Common myeloid progenitor, CD34-positive (primary cell): ENCODE measurements around the gene SOCS4.
A peak's percentile ranks its signal among the peaks of the same experiment; 100 is the strongest.
"Not testable (repeated sequence)": the region's sequence is repeated elsewhere in the genome, so short reads cannot be mapped to it uniquely, and the experiment has no call there.

Experiments
- CTCF ChIA-PET: fragments of 350-600 bp; sonication (Branson Sonifier 250); formaldehyde crosslinking; loops from one replicate; lab custom pipeline; 2021; ENCODE audit warnings: antibody characterized with exemption; lab: Charles Lee
- POLR2A ChIA-PET: fragments of 350-600 bp; sonication (Branson Sonifier 250); formaldehyde crosslinking; loops from one replicate; lab custom pipeline; 2021; ENCODE audit warnings: antibody characterized with exemption; lab: Charles Lee
- DNase-seq, 3 donors: peaks; one replicate each; pipeline versions ENCODE4 v3.0.0 to v3.0.0-alpha.2; 2013
- H3K27ac ChIP-seq, 2 experiments: 1 replicate in 1 of 2; 2 replicates in 1 of 2; pipeline ENCODE4 v1.7.0; 2013; ENCODE audit warnings: inconsistent platforms in 2 of 2, low read length in 2 of 2, mild to moderate bottlenecking in 2 of 2, low read depth in 1 of 2, moderate library complexity in 1 of 2; ENCODE audit not compliant: severe bottlenecking in 2 of 2, insufficient read depth in 1 of 2, poor library complexity in 1 of 2
- H3K27me3 ChIP-seq, 5 experiments: replicated peaks in 2 of 5; 1 replicate in 3 of 5; 2 replicates in 2 of 5; pipeline versions ENCODE4 v1.6.1 to v1.7.0; 2013; ENCODE audit warnings: low read length in 4 of 5, mild to moderate bottlenecking in 2 of 5, moderate library complexity in 2 of 5, inconsistent platforms in 1 of 5; ENCODE audit not compliant: insufficient read depth in 5 of 5, control insufficient read depth in 4 of 5
- H3K36me3 ChIP-seq, 4 experiments: 1 replicate in 2 of 4; 2 replicates in 2 of 4; pipeline versions ENCODE4 v1.6.1 to v1.7.0; 2013; ENCODE audit warnings: low read length in 3 of 4, control low read depth in 1 of 4, mild to moderate bottlenecking in 1 of 4; ENCODE audit not compliant: control insufficient read depth in 4 of 4, insufficient read depth in 4 of 4
- H3K4me1 ChIP-seq, 4 experiments: 1 replicate in 3 of 4; 2 replicates in 1 of 4; pipeline versions ENCODE4 v1.6.1 to v1.7.1; 2013; ENCODE audit warnings: low read length in 3 of 4, mild to moderate bottlenecking in 3 of 4, control low read depth in 1 of 4, inconsistent platforms in 1 of 4, moderate library complexity in 1 of 4; ENCODE audit not compliant: control insufficient read depth in 4 of 4, insufficient read depth in 4 of 4; ENCODE audit errors: control extremely low read depth in 1 of 4
- H3K4me3 ChIP-seq, 7 experiments: 1 replicate in 4 of 7; 2 replicates in 3 of 7; pipeline versions ENCODE4 v1.5.1 to v1.7.0; 2013; ENCODE audit warnings: mild to moderate bottlenecking in 7 of 7, low read length in 6 of 7, moderate library complexity in 6 of 7, inconsistent platforms in 2 of 7, low read depth in 2 of 7, control low read depth in 1 of 7; ENCODE audit not compliant: insufficient read depth in 4 of 7, control insufficient read depth in 1 of 7; ENCODE audit errors: extremely low read depth in 1 of 7
- H3K9me3 ChIP-seq, 5 experiments: 1 replicate in 4 of 5; 2 replicates in 1 of 5; pipeline versions ENCODE4 v1.6.1 to v1.7.1; 2013; ENCODE audit warnings: low read length in 4 of 5, mild to moderate bottlenecking in 2 of 5, inconsistent platforms in 1 of 5, low read depth in 1 of 5, moderate library complexity in 1 of 5; ENCODE audit not compliant: control insufficient read depth in 4 of 5, insufficient read depth in 2 of 5; ENCODE audit errors: control extremely low read depth in 1 of 5
- WGBS: methylation state at CpG from one replicate; pipeline ENCODE4 v1.1.5; 2013; ENCODE audit not compliant: insufficient coverage; 5-methylcytosine and 5-hydroxymethylcytosine counted together

SOCS4 gene

GRCh38 chr14:55028476-55028875 is 1.4 kb downstream of the SOCS4 start:
- no peak for DNase-seq
- no peaks in the 10 kb centered on the region for H3K9me3 ChIP-seq
- H3K36me3 ChIP-seq, result peaks cover 0 to 3% (median 1%) of the 10 kb centered on the region in 4 experiments
- ChIA-PET CTCF (interaction anchor here (3.8 kb wide), 1 partner anchor 23 kb away, joined by 19 read pairs; the partner anchor contains the start of gene MAPK1IP1L), POLR2A (interaction anchor here (0.6 kb wide), 1 partner anchor 19 kb away, joined by 4 read pairs; no protein-coding TSS in a partner anchor)
- peaks cover 16 to 39% (median 28%) of the 10 kb centered on the region in 4 experiments for H3K4me1 ChIP-seq
- no peaks in the 10 kb centered on the region for H3K27me3 ChIP-seq
- peak overlapping the region in 3 of 7 experiments; percentile 92 to 99 (median 94) for H3K4me3 ChIP-seq
- H3K27ac ChIP-seq, result no peak overlapping the region
- WGBS, result 100% methylated on average over 2 of the region's 4 CpGs

DNA sequence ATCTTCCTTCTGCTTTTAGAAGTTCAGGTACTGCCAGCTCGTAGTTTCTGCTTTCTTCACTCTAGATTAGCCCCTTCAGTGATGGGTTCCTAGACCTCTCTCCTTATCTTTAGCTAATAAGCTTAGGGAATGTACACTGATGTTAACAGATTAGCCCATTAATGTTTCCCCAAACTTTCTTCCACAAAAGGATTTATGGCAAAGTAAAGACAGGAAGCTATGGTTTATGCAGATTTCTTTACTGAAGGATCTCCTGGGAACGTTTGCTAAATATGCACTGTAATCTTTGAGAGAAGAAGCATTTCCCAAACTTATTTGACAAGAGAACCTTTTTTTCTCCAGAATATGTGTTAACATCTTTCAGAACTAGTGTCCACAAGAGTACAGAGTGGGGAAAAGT is 4.2 kb downstream of the SOCS4 start:
- Histone ChIP-seq H3K27ac (no peak overlapping the region), H3K4me1 (peaks cover 11 to 31% (median 21%) of the 10 kb centered on the region in 4 experiments), H3K9me3 (no peaks in the 10 kb centered on the region), H3K4me3 (peak overlapping the region in 2 of 7 experiments; percentile 29 to 30), H3K36me3 (peaks cover 0 to 11% (median 3%) of the 10 kb centered on the region in 4 experiments), H3K27me3 (no peaks in the 10 kb centered on the region)
- POLR2A ChIA-PET, result no interaction called here
- WGBS, result no CpG with 5 or more reads among the region's 2 CpGs
- CTCF ChIA-PET, result interaction anchor here (0.9 to 3.8 kb wide), 2 partner anchors 19 to 21 kb away, joined by 3 to 19 read pairs; partner anchors contain the start of gene MAPK1IP1L
- DNase-seq, result peak in 1 of 3 donors; percentile 3

GRCh38 chr14:55037995-55038394 is 11.0 kb downstream of the SOCS4 start:
- H3K36me3 ChIP-seq, result peaks cover 6 to 26% (median 10%) of the 10 kb centered on the region in 4 experiments
- H3K4me3 ChIP-seq, H3K9me3 ChIP-seq, H3K4me1 ChIP-seq, H3K27me3 ChIP-seq, DNase-seq, POLR2A ChIA-PET, H3K27ac ChIP-seq: not testable (repeated sequence)
- CTCF ChIA-PET, result interaction anchor here (1.3 kb wide), 1 partner anchor 13 kb away, joined by 5 read pairs; the partner anchor contains the start of gene MAPK1IP1L

DNA sequence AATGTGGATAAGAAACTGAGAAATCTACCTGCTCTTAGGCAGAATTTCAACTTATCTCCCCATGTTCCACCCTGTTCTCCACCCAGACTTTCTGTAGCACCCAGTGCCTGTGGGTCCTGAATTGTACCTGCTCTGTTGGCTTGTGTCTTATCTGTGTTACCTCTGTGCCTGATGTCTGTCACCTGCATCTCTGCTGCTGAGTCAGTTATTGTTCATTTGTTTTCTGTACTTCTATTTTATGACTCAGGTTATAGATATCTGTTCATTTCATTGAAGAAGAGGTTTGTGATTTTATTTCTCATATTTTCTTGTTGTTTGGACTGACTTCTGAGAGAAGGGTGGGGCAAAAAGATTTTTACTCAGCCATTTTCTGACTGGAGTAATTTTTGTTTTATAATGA is 11.7 kb downstream of the SOCS4 start:
- Histone ChIP-seq H3K4me1 (no peaks in the 10 kb centered on the region), H3K9me3 (no peaks in the 10 kb centered on the region), H3K36me3 (peaks cover 8 to 33% (median 14%) of the 10 kb centered on the region in 4 experiments), H3K27me3 (no peaks in the 10 kb centered on the region), H3K27ac (no peak overlapping the region), H3K4me3 (no peak overlapping the region)
- ChIA-PET POLR2A (no interaction called here), CTCF (interaction anchor here (1.3 kb wide), 1 partner anchor 13 kb away, joined by 5 read pairs; the partner anchor contains the start of gene MAPK1IP1L)
- no peak for DNase-seq

DNA sequence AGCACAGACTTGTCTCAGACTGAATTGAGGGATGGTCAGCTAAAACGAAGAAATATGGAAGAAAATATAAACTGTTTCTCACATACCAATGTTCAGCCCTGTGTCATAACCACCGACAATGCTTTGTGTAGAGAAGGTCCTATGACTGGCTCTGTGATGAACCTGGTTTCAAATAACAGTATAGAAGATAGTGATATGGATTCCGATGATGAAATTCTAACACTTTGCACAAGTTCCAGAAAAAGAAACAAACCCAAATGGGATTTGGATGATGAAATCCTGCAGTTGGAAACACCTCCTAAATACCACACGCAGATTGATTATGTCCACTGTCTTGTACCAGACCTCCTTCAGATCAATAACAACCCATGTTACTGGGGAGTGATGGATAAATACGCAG is 16.5 kb downstream of the SOCS4 start:
- 92% methylated on average over 2 of the region's 5 CpGs for WGBS
- CTCF ChIA-PET, result interaction anchor here (0.6 to 1.2 kb wide), 2 partner anchors 44 to 71 kb away, joined by 3 to 4 read pairs; no protein-coding TSS in a partner anchor
- POLR2A ChIA-PET, result no interaction called here

DNA sequence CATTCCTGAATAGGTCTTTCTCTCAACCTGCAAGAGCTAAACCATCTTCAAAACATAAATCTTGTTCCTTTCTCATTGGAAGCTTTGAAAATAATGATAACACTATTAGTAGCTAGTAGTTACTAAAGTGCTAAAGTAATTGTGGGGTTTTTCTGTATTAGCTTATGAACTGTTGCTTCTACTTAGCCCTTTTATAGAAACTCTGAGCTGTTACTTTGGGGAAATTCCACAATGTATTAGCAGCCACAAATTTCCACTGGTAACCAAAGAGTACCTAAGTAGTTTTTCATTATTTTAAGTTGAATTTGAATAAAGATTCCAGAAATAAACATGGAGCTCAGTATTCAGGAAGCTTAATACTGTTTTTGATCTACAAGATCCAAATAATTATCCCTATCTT is 18.1 kb downstream of the SOCS4 start:
- Histone ChIP-seq H3K4me3 (no peak overlapping the region), H3K9me3 (no peaks in the 10 kb centered on the region), H3K27me3 (no peaks in the 10 kb centered on the region), H3K36me3 (peaks cover 0 to 16% (median 7%) of the 10 kb centered on the region in 4 experiments), H3K27ac (no peak overlapping the region), H3K4me1 (peaks cover 0 to 3% (median 0%) of the 10 kb centered on the region in 4 experiments)
- ChIA-PET POLR2A (no interaction called here), CTCF (interaction anchor here (0.9 to 1.5 kb wide), 5 partner anchors 11 to 48 kb away, joined by 3 to 6 read pairs (median 6); no protein-coding TSS in a partner anchor)
- DNase-seq, result no peak

More for the DNA sequence above, 16.5 kb downstream of the SOCS4 start:
- Histone ChIP-seq H3K4me1 (peaks cover 0 to 3% (median 0%) of the 10 kb centered on the region in 4 experiments), H3K27ac (no peak overlapping the region), H3K9me3 (no peaks in the 10 kb centered on the region), H3K36me3 (peaks cover 0 to 23% (median 7%) of the 10 kb centered on the region in 4 experiments), H3K27me3 (no peaks in the 10 kb centered on the region), H3K4me3 (no peak overlapping the region)
- no peak for DNase-seq

DNA sequence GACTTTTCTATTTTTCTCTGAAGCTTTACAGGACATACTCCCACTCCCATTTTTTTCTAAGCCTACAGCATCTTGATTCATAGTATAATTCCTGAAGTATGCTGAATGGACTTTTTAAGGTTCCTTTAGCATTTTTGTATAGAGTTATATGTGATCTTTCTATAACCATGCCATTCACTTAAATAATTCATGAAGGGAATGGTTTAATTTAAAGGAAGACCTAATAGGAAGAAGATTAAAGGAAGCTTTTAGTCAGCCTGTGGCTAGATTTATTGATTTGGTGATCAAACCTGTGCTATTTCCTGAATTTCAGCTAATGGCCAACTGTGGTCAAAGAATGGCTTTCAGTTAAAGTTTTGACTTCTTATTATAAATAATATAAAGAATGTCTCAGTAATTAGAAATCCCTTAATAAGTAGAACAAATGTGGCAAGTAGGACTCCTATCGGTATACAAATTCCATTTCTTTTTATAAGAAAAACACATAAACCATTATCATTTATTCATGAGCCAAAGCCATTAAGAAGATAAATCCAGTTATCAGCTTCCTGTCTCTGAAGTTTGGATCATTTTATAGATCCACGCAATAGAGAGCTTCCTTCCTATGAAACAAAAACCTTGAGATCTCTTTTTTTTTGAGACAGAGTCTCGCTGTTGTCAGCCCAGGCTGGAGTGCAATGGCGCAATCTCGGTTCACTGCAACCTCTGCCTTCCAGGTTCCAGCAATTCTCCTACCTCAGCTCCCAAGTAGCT is 20.4 kb downstream of the SOCS4 start:
- ChIA-PET POLR2A (interaction anchor here (0.6 to 1.2 kb wide), 2 partner anchors 18 to 19 kb away, joined by 3 to 4 read pairs; no protein-coding TSS in a partner anchor), CTCF (no interaction called here)
- 87% methylated on average over 4 of the region's 5 CpGs for WGBS
- no peak overlapping the region for H3K4me3 ChIP-seq
- H3K27ac ChIP-seq, result no peak overlapping the region
- no peaks in the 10 kb centered on the region for H3K27me3 ChIP-seq
- peaks cover 4 to 14% (median 9%) of the 10 kb centered on the region in 4 experiments for H3K4me1 ChIP-seq
- H3K9me3 ChIP-seq, result no peaks in the 10 kb centered on the region
- no peak for DNase-seq
- H3K36me3 ChIP-seq, result peaks cover 0 to 16% (median 7%) of the 10 kb centered on the region in 4 experiments
